HEK293 (cell line): Measurements from ENCODE around the gene MYLK2.
A peak's percentile ranks its signal among the peaks of the same experiment; 100 is the strongest.

ENCODE experiments used
- CTCF ChIA-PET: fragments of 350-600 bp; formaldehyde crosslinking; extraction: SDS; loops from one replicate; lab custom pipeline; 2021; ENCODE audit warnings: antibody characterized with exemption; lab: Yijun Ruan, JAX
- POLR2A ChIA-PET: fragments of 300-600 bp; formaldehyde crosslinking; extraction: SDS; loops from one replicate; lab custom pipeline; 2020; ENCODE audit warnings: antibody characterized with exemption, inconsistent platforms; lab: Yijun Ruan, JAX
- H3K27ac ChIP-seq: fragments of 200-500 bp; sonication (Bioruptor generic); 2 replicates; pipeline ENCODE4 v1.5.1; 2014; ENCODE audit warnings: low read depth, low read length, control low read depth, inconsistent platforms; ENCODE audit errors: extremely low read depth
- H3K36me3 ChIP-seq, 2 experiments: fragments of 200-500 bp in 1 of 2; sonication (Bioruptor generic) in 1 of 2; 1 replicate in 1 of 2; 2 replicates in 1 of 2; pipeline ENCODE4 v1.5.1; 2014 to 2017; ENCODE audit warnings: inconsistent platforms in 2 of 2, low read length in 2 of 2; ENCODE audit not compliant: control insufficient read depth in 2 of 2, insufficient read depth in 1 of 2
- H3K4me1 ChIP-seq: fragments of 200-500 bp; sonication (Bioruptor generic); 2 replicates; pipeline ENCODE4 v1.5.1; 2014; ENCODE audit warnings: mild to moderate bottlenecking, low read length, inconsistent platforms; ENCODE audit not compliant: control insufficient read depth, insufficient read depth
- H3K4me3 ChIP-seq: 2 replicates; pipeline ENCODE4 v1.5.1; 2011; ENCODE audit warnings: low read depth, mild to moderate bottlenecking, control low read depth, low read length, moderate library complexity
- H3K9me3 ChIP-seq: fragments of 200-500 bp; sonication (Bioruptor generic); 2 replicates; pipeline ENCODE4 v1.5.1; 2014; ENCODE audit warnings: low read depth, low read length, inconsistent platforms; ENCODE audit not compliant: control insufficient read depth, insufficient read depth
- EGR2 ChIP-seq: fragments of 450-650 bp; formaldehyde crosslinking; IDR thresholded peaks from 2 replicates; pipeline ENCODE4 v1.5.1; 2016; ENCODE audit warnings: low read depth, missing biosample characterization, missing genetic modification characterization
- GLI4 ChIP-seq: fragments of 450-650 bp; formaldehyde crosslinking; IDR thresholded peaks from 2 replicates; pipeline ENCODE4 v1.5.1; 2016; ENCODE audit warnings: missing biosample characterization, missing genetic modification characterization
- ZFP3 ChIP-seq: fragments of 450-650 bp; formaldehyde crosslinking; IDR thresholded peaks from 2 replicates; pipeline ENCODE4 v1.5.1; 2016; ENCODE audit warnings: low read depth, missing biosample characterization, missing genetic modification characterization
- ZNF146 ChIP-seq: fragments of 450-650 bp; formaldehyde crosslinking; IDR thresholded peaks from 2 replicates; pipeline ENCODE4 v1.5.1; 2016; ENCODE audit warnings: missing biosample characterization, missing genetic modification characterization
- ZNF2 ChIP-seq: fragments of 450-650 bp; formaldehyde crosslinking; IDR thresholded peaks from 2 replicates; pipeline ENCODE4 v1.5.1; 2016; ENCODE audit warnings: missing biosample characterization, missing genetic modification characterization
- ZNF311 ChIP-seq: fragments of 450-650 bp; formaldehyde crosslinking; IDR thresholded peaks from 2 replicates; pipeline ENCODE4 v1.5.1; 2017; ENCODE audit warnings: missing biosample characterization, missing genetic modification characterization, borderline replicate concordance
- ZNF529 ChIP-seq: fragments of 450-650 bp; formaldehyde crosslinking; IDR thresholded peaks from 2 replicates; pipeline ENCODE4 v1.5.1; 2017; ENCODE audit warnings: missing genetic modification characterization, missing biosample characterization; ENCODE audit not compliant: insufficient replicate concordance
- ZNF530 ChIP-seq: fragments of 450-650 bp; formaldehyde crosslinking; IDR thresholded peaks from 2 replicates; pipeline ENCODE4 v1.5.1; 2016; ENCODE audit warnings: low read depth, missing biosample characterization, missing genetic modification characterization
- TF ChIP-seq, protein P1 (sequence below): fragments of 450-650 bp; formaldehyde crosslinking; IDR thresholded peaks from 2 replicates; pipeline ENCODE4 v1.5.1; 2016; ENCODE audit warnings: missing biosample characterization, missing genetic modification characterization
- TF ChIP-seq, protein P2 (sequence below): fragments of 450-650 bp; formaldehyde crosslinking; IDR thresholded peaks from 2 replicates; pipeline ENCODE4 v1.5.1; 2016; ENCODE audit warnings: missing biosample characterization, missing genetic modification characterization
- TF ChIP-seq, protein P3 (sequence below): fragments of 450-650 bp; formaldehyde crosslinking; IDR thresholded peaks from 2 replicates; pipeline ENCODE4 v1.5.1; 2017; ENCODE audit warnings: missing biosample characterization, missing genetic modification characterization
- TF ChIP-seq, protein P4 (sequence below): fragments of 450-650 bp; formaldehyde crosslinking; IDR thresholded peaks from 2 replicates; pipeline ENCODE4 v1.5.1; 2016; ENCODE audit warnings: missing biosample characterization, missing genetic modification characterization

The MYLK2 gene

DNA sequence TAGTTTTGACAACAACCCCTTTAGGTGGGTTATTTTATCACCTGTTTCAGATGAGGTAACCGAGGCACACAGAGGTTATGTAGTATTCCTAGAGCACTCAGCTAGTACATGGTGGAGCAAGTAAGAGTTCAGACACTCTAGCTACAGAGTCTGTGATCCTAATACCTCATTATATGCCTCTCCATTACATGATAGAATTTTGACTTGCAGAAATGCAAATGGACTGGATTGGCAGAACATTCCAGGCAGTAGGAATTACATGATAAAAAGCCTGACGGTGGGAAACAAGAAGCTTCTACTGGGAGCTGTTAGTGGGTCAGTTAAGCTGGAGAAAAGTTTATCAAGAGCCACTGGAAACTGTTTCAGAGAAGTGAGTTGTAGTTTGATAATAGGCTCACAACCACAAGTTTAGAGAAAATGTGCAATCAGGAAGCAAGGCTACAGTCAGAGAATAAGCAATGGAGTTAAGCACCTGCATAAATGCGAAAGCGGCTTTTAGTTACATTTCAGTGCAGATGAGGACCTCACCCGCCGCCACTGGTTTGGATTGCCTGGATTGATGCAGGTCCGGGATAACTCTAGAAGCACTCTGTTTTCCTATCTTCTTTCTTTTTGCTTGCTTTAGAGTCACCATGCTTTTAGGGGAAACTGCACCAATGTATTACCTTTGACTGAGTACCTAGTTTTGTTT, 34.7 kb upstream of the MYLK2 start:
- Histone ChIP-seq H3K4me3 (no peak overlapping the region), H3K9me3 (no peaks in the 10 kb centered on the region), H3K27ac (no peak overlapping the region), H3K36me3 (peaks cover 62 to 95% of the 10 kb centered on the region in 2 experiments), H3K4me1 (no peaks in the 10 kb centered on the region)
- TF ChIP-seq ZNF311 (tag by site-specific recombination), result no peak
- CTCF ChIA-PET, result interaction anchor here (0.7 to 1.0 kb wide), 2 partner anchors 18 to 222 kb away, joined by 3 to 6 read pairs; no protein-coding TSS in a partner anchor
- POLR2A ChIA-PET, result no interaction called here

DNA sequence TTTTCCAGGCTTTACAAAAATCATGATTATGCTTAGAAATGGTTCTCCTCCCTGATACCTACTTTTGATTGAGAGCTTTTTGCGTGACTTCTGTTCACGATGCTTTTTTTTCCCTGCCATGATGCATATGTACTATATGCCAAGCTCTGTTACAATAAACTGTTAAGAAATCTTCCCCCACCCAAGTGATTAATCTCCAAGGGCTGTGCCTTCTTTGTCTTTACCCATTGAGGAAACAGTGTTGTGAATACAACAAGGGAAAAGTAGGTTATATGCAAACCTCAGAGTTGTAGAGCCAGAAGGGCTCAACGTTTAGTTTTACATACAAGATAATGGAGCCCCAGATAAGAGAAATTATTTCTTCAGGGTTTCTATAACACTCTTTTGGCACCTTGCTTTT, 34.1 kb upstream of the MYLK2 start:
- ChIA-PET CTCF (interaction anchor here (1.0 kb wide), 1 partner anchor 19 kb away, joined by 6 read pairs; no protein-coding TSS in a partner anchor), POLR2A (interaction anchor here (0.6 kb wide), 1 partner anchor 75 kb away, joined by 3 read pairs; no protein-coding TSS in a partner anchor)
- Histone ChIP-seq H3K9me3 (no peaks in the 10 kb centered on the region), H3K27ac (no peak overlapping the region), H3K4me1 (no peaks in the 10 kb centered on the region), H3K36me3 (peaks cover 56 to 95% of the 10 kb centered on the region in 2 experiments), H3K4me3 (no peak overlapping the region)
- TF ChIP-seq ZNF2 (tag by site-specific recombination) (no peak), ZFP3 (tag by site-specific recombination) (no peak), ZNF530 (no peak)

DNA sequence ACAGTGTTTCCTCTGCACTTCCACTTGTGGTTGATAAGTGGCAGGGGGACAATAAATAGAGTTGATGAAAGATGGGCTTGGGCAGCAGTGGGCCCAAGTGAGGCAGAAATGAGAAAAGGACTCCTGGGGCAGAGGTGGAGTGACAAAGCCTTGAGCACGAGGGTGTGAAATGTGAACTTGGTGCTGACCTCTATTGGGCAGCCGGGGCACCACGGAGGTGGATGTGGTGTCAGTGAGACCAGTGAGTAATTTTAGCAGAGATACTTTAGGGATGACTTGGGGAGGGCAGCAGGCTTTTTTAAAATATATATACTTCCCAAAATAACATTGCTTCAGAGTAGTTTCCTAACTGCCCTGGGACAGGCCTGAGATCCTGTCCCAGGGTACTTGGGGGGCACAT, 30.6 kb upstream of the MYLK2 start:
- Histone ChIP-seq H3K4me3 (no peak overlapping the region), H3K36me3 (peaks cover 48 to 95% of the 10 kb centered on the region in 2 experiments), H3K4me1 (no peaks in the 10 kb centered on the region), H3K27ac (no peak overlapping the region), H3K9me3 (no peaks in the 10 kb centered on the region)
- POLR2A ChIA-PET, result no interaction called here
- no peak for TF ChIP-seq ZNF529
- TF ChIP-seq, protein P1, sequence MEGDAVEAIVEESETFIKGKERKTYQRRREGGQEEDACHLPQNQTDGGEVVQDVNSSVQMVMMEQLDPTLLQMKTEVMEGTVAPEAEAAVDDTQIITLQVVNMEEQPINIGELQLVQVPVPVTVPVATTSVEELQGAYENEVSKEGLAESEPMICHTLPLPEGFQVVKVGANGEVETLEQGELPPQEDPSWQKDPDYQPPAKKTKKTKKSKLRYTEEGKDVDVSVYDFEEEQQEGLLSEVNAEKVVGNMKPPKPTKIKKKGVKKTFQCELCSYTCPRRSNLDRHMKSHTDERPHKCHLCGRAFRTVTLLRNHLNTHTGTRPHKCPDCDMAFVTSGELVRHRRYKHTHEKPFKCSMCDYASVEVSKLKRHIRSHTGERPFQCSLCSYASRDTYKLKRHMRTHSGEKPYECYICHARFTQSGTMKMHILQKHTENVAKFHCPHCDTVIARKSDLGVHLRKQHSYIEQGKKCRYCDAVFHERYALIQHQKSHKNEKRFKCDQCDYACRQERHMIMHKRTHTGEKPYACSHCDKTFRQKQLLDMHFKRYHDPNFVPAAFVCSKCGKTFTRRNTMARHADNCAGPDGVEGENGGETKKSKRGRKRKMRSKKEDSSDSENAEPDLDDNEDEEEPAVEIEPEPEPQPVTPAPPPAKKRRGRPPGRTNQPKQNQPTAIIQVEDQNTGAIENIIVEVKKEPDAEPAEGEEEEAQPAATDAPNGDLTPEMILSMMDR (tag by site-specific recombination), result peak; percentile 14; the same call in 1 of the 2 replicates
- CTCF ChIA-PET, result interaction anchor here (1.1 kb wide), 1 partner anchor 164 kb away, joined by 5 read pairs; no protein-coding TSS in a partner anchor

DNA sequence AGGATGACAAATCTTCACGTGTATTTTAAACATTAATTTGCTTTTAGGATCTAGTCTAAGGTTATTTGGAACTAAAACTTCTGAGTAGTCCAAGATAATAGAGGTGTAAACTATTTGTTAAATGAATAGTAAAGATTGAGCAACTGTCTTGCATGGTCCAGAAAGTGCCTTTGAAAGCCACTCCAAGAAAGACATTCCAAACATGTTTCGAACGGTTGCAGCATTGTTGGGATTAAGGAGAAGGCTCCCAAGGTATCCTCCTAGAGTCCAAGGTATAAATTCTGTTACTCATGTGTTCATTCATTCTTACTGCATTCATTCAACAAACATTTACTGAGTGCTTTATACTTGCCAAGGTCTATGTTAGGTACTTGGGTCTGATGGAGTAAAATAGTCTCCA, 28.8 kb upstream of the MYLK2 start:
- ChIA-PET POLR2A (no interaction called here), CTCF (interaction anchor here (0.5 kb wide), 1 partner anchor 12 kb away, joined by 4 read pairs; no protein-coding TSS in a partner anchor)
- Histone ChIP-seq H3K4me3 (no peak overlapping the region), H3K4me1 (no peaks in the 10 kb centered on the region), H3K9me3 (no peaks in the 10 kb centered on the region), H3K27ac (no peak overlapping the region), H3K36me3 (peaks cover 46 to 95% of the 10 kb centered on the region in 2 experiments)
- TF ChIP-seq EGR2 (tag by site-specific recombination) (no peak), ZNF146 (tag by site-specific recombination) (no peak), GLI4 (tag by site-specific recombination) (no peak)
- TF ChIP-seq, protein P2, sequence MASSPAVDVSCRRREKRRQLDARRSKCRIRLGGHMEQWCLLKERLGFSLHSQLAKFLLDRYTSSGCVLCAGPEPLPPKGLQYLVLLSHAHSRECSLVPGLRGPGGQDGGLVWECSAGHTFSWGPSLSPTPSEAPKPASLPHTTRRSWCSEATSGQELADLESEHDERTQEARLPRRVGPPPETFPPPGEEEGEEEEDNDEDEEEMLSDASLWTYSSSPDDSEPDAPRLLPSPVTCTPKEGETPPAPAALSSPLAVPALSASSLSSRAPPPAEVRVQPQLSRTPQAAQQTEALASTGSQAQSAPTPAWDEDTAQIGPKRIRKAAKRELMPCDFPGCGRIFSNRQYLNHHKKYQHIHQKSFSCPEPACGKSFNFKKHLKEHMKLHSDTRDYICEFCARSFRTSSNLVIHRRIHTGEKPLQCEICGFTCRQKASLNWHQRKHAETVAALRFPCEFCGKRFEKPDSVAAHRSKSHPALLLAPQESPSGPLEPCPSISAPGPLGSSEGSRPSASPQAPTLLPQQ (tag by site-specific recombination), result no peak
- TF ChIP-seq, protein P3, sequence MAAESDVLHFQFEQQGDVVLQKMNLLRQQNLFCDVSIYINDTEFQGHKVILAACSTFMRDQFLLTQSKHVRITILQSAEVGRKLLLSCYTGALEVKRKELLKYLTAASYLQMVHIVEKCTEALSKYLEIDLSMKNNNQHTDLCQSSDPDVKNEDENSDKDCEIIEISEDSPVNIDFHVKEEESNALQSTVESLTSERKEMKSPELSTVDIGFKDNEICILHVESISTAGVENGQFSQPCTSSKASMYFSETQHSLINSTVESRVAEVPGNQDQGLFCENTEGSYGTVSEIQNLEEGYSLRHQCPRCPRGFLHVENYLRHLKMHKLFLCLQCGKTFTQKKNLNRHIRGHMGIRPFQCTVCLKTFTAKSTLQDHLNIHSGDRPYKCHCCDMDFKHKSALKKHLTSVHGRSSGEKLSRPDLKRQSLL (tag by site-specific recombination), result no peak
- TF ChIP-seq, protein P4, sequence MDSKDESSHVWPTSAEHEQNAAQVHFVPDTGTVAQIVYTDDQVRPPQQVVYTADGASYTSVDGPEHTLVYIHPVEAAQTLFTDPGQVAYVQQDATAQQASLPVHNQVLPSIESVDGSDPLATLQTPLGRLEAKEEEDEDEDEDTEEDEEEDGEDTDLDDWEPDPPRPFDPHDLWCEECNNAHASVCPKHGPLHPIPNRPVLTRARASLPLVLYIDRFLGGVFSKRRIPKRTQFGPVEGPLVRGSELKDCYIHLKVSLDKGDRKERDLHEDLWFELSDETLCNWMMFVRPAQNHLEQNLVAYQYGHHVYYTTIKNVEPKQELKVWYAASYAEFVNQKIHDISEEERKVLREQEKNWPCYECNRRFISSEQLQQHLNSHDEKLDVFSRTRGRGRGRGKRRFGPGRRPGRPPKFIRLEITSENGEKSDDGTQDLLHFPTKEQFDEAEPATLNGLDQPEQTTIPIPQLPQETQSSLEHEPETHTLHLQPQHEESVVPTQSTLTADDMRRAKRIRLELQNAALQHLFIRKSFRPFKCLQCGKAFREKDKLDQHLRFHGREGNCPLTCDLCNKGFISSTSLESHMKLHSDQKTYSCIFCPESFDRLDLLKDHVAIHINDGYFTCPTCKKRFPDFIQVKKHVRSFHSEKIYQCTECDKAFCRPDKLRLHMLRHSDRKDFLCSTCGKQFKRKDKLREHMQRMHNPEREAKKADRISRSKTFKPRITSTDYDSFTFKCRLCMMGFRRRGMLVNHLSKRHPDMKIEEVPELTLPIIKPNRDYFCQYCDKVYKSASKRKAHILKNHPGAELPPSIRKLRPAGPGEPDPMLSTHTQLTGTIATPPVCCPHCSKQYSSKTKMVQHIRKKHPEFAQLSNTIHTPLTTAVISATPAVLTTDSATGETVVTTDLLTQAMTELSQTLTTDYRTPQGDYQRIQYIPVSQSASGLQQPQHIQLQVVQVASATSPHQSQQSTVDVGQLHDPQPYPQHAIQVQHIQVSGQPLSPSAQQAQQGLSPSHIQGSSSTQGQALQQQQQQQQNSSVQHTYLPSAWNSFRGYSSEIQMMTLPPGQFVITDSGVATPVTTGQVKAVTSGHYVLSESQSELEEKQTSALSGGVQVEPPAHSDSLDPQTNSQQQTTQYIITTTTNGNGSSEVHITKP (tag by site-specific recombination), result no peak
